ENCODE measurements around the gene ARHGAP26. TPM values are rescaled to one million over a fixed set of nuclear protein-coding genes. Genes with fewer than 3 reads are reported as not detected.

Gene ARHGAP26
- total RNA-seq, 1 experiment from 2014 or later, result 34.5 TPM

DNA sequence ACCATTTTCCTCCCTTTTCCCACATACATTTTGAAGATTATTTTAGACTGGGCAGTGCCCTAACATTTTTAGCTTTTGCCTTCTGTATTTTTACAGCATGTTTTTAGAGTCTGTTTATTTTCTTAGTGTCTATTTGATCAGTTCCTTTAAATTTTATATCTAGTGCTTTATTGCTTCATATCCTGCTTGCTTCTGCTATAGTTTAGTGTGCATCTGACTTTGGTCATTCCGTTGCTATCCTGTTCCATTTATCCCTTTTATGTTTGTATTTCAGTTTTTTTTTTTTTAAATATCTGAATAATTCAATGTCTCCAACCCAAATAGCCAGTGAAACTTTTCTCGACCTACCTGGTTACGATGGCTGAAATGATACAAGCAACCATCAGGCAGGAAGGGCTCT lies 203.8 kb downstream of the ARHGAP26 start:
- POLR2A ChIA-PET, result no interaction called here
- no peak overlapping the region for H2AFZ ChIP-seq (ENCODE audit: low read depth, low read length, poor library complexity, severe bottlenecking)
- no peaks in the 10 kb centered on the region for H3K9me3 ChIP-seq (ENCODE audit: control insufficient read depth in 1 of 2, insufficient read depth in 1 of 2, low read depth in 1 of 2, low read length in 2 of 2)
- H3K9me2 ChIP-seq (ENCODE audit: insufficient read depth), result no peaks in the 10 kb centered on the region
- intact Hi-C loops (cut with micrococcal nuclease), result no loop called here
- ATAC-seq (no peak), DNase-seq (ENCODE audit: low read depth, low spot score) (no peak)
- TF ChIP-seq MAX (IDR thresholded peaks at IDR 0.05) (no peak), SIN3A (IDR thresholded peaks at IDR 0.05; ENCODE audit: low read depth) (no peak), POLR2A (IDR thresholded peaks at IDR 0.05; ENCODE audit: borderline replicate concordance, extremely low read depth, insufficient read depth, insufficient read length) (no peak), EZH2phosphoT487 (IDR thresholded peaks at IDR 0.05; ENCODE audit: borderline replicate concordance) (no peak), SRF (IDR thresholded peaks at IDR 0.05; ENCODE audit: low read depth) (no peak), RAD21 (IDR thresholded peaks at IDR 0.05; ENCODE audit: low read depth) (no peak), YY1 (IDR thresholded peaks at IDR 0.05; ENCODE audit: extremely low read depth, insufficient replicate concordance, low read depth, low read length) (no peak), CEBPB (IDR thresholded peaks at IDR 0.05; ENCODE audit: low read depth) (no peak)
- no TSS peak for BruUV-seq (replicated peaks)
- H3K27ac ChIP-seq (ENCODE audit: low read depth, low read length), result no peak overlapping the region
- no peaks in the 10 kb centered on the region for H3K27me3 ChIP-seq (ENCODE audit: insufficient read depth, low read length)
- H3K4me3 ChIP-seq (replicated peaks in 1 of 2; ENCODE audit: low read depth in 1 of 2, low read length in 2 of 2), result no peak overlapping the region
- peaks cover 23 to 29% of the 10 kb centered on the region in 2 experiments for H3K4me1 ChIP-seq (ENCODE audit: control insufficient read depth in 1 of 2, insufficient read depth in 2 of 2, low read length in 2 of 2)
- no peaks in the 10 kb centered on the region for H4K20me1 ChIP-seq (ENCODE audit: insufficient read depth)
- no peak overlapping the region for H3K9ac ChIP-seq (ENCODE audit: low read length)
- no peak overlapping the region for H3K4me2 ChIP-seq (ENCODE audit: low read length)
- CTCF ChIA-PET, result no interaction called here
- H3K79me2 ChIP-seq (ENCODE audit: insufficient read depth, low read length), result no peaks in the 10 kb centered on the region
- RAD21 ChIA-PET (ENCODE audit: low non-redundant PET in 1 of 2, low total read pairs in 2 of 2, uncharacterized antibody in 2 of 2, unreplicated experiment in 2 of 2), result no interaction called here
- no peaks in the 10 kb centered on the region for H3K36me3 ChIP-seq (ENCODE audit: control insufficient read depth in 1 of 2, insufficient read depth in 2 of 2, low read length in 2 of 2)

DNA sequence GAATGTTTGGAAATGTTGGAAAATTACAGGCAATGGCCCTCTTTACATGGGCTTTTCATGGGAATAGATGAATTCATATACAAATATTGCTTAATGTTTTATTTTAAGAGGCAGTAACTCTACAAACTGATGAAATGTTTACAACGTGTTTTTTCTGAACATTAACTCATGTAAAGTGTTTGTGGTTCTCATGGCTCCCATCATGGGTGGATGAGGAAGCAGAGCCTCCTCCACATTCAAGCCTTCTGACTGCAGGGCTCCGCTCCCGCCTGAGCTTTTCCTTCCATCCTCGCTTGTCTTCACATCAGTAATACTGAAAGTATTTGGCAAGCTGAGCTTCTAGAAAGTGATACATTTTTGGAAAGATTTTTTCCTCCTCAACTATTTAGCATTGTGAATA lies 204.2 kb downstream of the ARHGAP26 start:
- no peak for ATAC-seq
- POLR2A ChIA-PET, result no interaction called here
- TF ChIP-seq POLR2AphosphoS5 (IDR thresholded peaks at IDR 0.05; ENCODE audit: low read depth, low read length) (no peak), FOSL1 (IDR thresholded peaks at IDR 0.05; ENCODE audit: low read depth) (no peak), MAX (IDR thresholded peaks at IDR 0.05) (no peak), SP1 (IDR thresholded peaks at IDR 0.05; ENCODE audit: low read depth) (no peak), JUND (IDR thresholded peaks at IDR 0.05) (no peak), ZBTB33 (IDR thresholded peaks at IDR 0.05; ENCODE audit: extremely low read depth, insufficient replicate concordance, low read length) (no peak), POLR2A (IDR thresholded peaks at IDR 0.05; ENCODE audit: borderline replicate concordance, extremely low read depth, insufficient read depth, insufficient read length) (no peak), ZNF274 (IDR thresholded peaks at IDR 0.05; ENCODE audit: low read depth, low read length) (no peak), SRF (IDR thresholded peaks at IDR 0.05; ENCODE audit: low read depth) (no peak)
- no peaks in the 10 kb centered on the region for H3K36me3 ChIP-seq (ENCODE audit: control insufficient read depth in 1 of 2, insufficient read depth in 2 of 2, low read length in 2 of 2)
- H3K9ac ChIP-seq (ENCODE audit: low read length), result no peak overlapping the region
- no peak for DNase-seq (ENCODE audit: low read depth, low spot score)
- H3K79me2 ChIP-seq (ENCODE audit: insufficient read depth, low read length), result no peaks in the 10 kb centered on the region
- RAD21 ChIA-PET (ENCODE audit: low non-redundant PET in 1 of 2, low total read pairs in 2 of 2, uncharacterized antibody in 2 of 2, unreplicated experiment in 2 of 2), result no interaction called here
- H3K4me1 ChIP-seq (ENCODE audit: control insufficient read depth in 1 of 2, insufficient read depth in 2 of 2, low read length in 2 of 2), result peaks cover 28 to 34% of the 10 kb centered on the region in 2 experiments
- intact Hi-C loops (cut with micrococcal nuclease), result no loop called here
- H3K27ac ChIP-seq (ENCODE audit: low read depth, low read length), result no peak overlapping the region
- CTCF ChIA-PET, result no interaction called here
- no peak overlapping the region for H2AFZ ChIP-seq (ENCODE audit: low read depth, low read length, poor library complexity, severe bottlenecking)
- H3K4me3 ChIP-seq (replicated peaks in 1 of 2; ENCODE audit: low read depth in 1 of 2, low read length in 2 of 2), result no peak overlapping the region
- no TSS peak for BruUV-seq (replicated peaks)
- no peaks in the 10 kb centered on the region for H3K9me3 ChIP-seq (ENCODE audit: control insufficient read depth in 1 of 2, insufficient read depth in 1 of 2, low read depth in 1 of 2, low read length in 2 of 2)
- no peaks in the 10 kb centered on the region for H3K27me3 ChIP-seq (ENCODE audit: insufficient read depth, low read length)
- no peaks in the 10 kb centered on the region for H4K20me1 ChIP-seq (ENCODE audit: insufficient read depth)
- H3K9me2 ChIP-seq (ENCODE audit: insufficient read depth), result no peaks in the 10 kb centered on the region
- H3K4me2 ChIP-seq (ENCODE audit: low read length), result no peak overlapping the region
